HepG2 (cell line): ENCODE data around the gene TBL3. TPM values are rescaled to one million over a fixed set of nuclear protein-coding genes. Genes with fewer than 3 reads are reported as not detected.

ENCODE experiments used
- HIVEP1 ChIP-seq: sonication (generic); formaldehyde crosslinking; IDR thresholded peaks from 2 replicates; pipeline ENCODE4 v1.4.0; 2020; ENCODE audit warnings: mild to moderate bottlenecking, missing genetic modification reagents
- HMG20B ChIP-seq: conservative IDR thresholded peaks from 2 replicates; pipeline ENCODE4 v1.6.1; 2016; ENCODE audit warnings: missing genetic modification reagents, missing compliant biosample characterization
- JUND ChIP-seq: sonication (generic); formaldehyde crosslinking; IDR thresholded peaks from 2 replicates; pipeline ENCODE4 v1.8.0; 2022; ENCODE audit warnings: mild to moderate bottlenecking, missing genetic modification reagents
- NFIB ChIP-seq: sonication (generic); formaldehyde crosslinking; IDR thresholded peaks from 2 replicates; pipeline ENCODE4 v1.9.0; 2021; ENCODE audit warnings: missing genetic modification reagents, mild to moderate bottlenecking, borderline replicate concordance
- SNRNP70 ChIP-seq: fragments of 200-400 bp; formaldehyde crosslinking; IDR thresholded peaks from 2 replicates; pipeline ENCODE4 v1.6.1; 2017; ENCODE audit warnings: mild to moderate bottlenecking, low read depth, low read length, moderate library complexity
- SP5 ChIP-seq: IDR thresholded peaks from 2 replicates; pipeline ENCODE4 v1.6.1; 2016; ENCODE audit warnings: low read depth, borderline replicate concordance
- ZNF264 ChIP-seq: sonication (generic); formaldehyde crosslinking; IDR thresholded peaks from 2 replicates; pipeline ENCODE4 v1.4.0; 2020; ENCODE audit warnings: missing genetic modification reagents
- ZNF33B ChIP-seq: sonication (generic); formaldehyde crosslinking; IDR thresholded peaks from 2 replicates; pipeline ENCODE4 v1.5.1; 2020; ENCODE audit warnings: mild to moderate bottlenecking, missing genetic modification reagents
- ZNF446 ChIP-seq: sonication (generic); formaldehyde crosslinking; IDR thresholded peaks from 2 replicates; pipeline ENCODE4 v1.5.0; 2020; ENCODE audit warnings: mild to moderate bottlenecking, missing genetic modification reagents
- ZNF7 ChIP-seq: IDR thresholded peaks from 2 replicates; pipeline ENCODE4 v1.6.1; 2016; ENCODE audit warnings: missing biosample characterization, missing genetic modification reagents
- ZNF766 ChIP-seq: sonication (generic); formaldehyde crosslinking; IDR thresholded peaks from 2 replicates; pipeline ENCODE4 v1.5.0; 2020; ENCODE audit warnings: missing genetic modification reagents, borderline replicate concordance
- ZZZ3 ChIP-seq: sonication (generic); formaldehyde crosslinking; IDR thresholded peaks from 2 replicates; pipeline ENCODE4 v1.4.0; 2020; ENCODE audit warnings: missing genetic modification reagents, mild to moderate bottlenecking, borderline replicate concordance
- polyA plus RNA-seq, 8 experiments: library from polyadenylated mRNA; depleted of rRNA in 3 of 8; stranded (reverse) in 7 of 8; unstranded in 1 of 8; fragments of >200 nt; fragmentation: Illumina TruSeq in 4 of 8; extraction: Trizol in 4 of 8; gene quantifications; 2 replicates each; pipeline versions ENCODE4 v1.2.1 to v1.2.3, GENCODE V29; 2011 to 2016; ENCODE audit warnings: low read depth in 4 of 8, missing spikeins in 1 of 8, mixed read lengths in 1 of 8; ENCODE audit not compliant: insufficient read depth in 1 of 8
- total RNA-seq, 5 experiments: library from RNA; depleted of rRNA; stranded (reverse); fragments of >200 nt; fragmentation: Illumina TruSeq; extraction: Trizol; gene quantifications; 2 replicates each; pipeline ENCODE4 v1.2.3, GENCODE V29; 2016; ENCODE audit warnings: low read depth in 1 of 5
- TF ChIP-seq, protein P1 (sequence below): sonication (generic); formaldehyde crosslinking; IDR thresholded peaks from 2 replicates; pipeline ENCODE4 v1.5.0; 2020; ENCODE audit warnings: mild to moderate bottlenecking, missing genetic modification reagents
- TF ChIP-seq, protein P2 (sequence below): sonication (generic); formaldehyde crosslinking; IDR thresholded peaks from 2 replicates; pipeline ENCODE4 v1.4.0; 2020; ENCODE audit warnings: missing genetic modification reagents
- TF ChIP-seq, protein P3 (sequence below): sonication (generic); IDR thresholded peaks from 2 replicates; pipeline ENCODE4 v1.6.1; 2016; ENCODE audit warnings: low read depth, borderline replicate concordance
- TF ChIP-seq, protein P4 (sequence below), 2 experiments: sonication (generic) in 1 of 2; formaldehyde crosslinking in 1 of 2; IDR thresholded peaks; 2 replicates each; pipeline versions ENCODE4 v1.6.1 to v1.9.0; 2014 to 2022; ENCODE audit warnings: antibody characterized with exemption in 1 of 2, borderline replicate concordance in 1 of 2, inconsistent platforms in 1 of 2, low read depth in 1 of 2, missing genetic modification reagents in 1 of 2

The TBL3 gene
- total and polyA plus RNA-seq, 2 of the 13 experiments (the other 11 are each of a cell fraction or from before 2014, with no cell fraction given): 16.8 to 38.0 TPM

DNA sequence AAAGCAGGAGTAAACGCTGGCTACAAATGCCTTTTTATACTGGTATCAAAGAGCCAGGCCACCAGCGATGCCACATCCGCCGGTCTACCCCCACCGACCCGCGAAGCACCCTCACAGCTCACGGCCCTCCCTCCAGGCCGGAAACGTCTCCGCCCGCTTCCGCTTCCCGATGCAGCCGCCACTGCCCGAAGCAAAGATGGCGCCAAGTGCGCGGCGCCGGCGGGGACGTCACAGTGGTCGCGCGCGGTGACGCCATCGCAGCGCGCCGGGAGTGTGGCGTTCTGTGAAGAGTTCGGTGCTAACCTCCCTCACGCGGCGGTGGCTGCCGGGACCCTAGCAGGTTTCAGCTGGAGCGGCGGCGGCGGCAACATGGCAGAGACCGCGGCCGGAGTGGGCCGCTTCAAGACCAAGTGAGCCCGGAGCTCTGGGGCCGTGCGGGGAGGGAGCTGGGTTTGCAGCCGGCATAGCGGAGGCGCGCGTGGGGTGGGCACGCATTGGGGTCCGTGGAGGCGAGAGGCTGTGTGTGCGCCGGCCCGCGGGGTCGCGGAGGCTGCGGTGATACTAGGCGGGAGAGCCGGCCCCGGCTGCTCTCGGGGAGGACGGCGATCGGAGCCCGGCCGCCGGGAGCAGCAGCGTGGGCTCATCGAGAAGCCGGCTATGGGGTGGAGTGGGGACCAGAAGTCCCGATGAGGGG is at the start of gene TBL3 (continued):
- TF ChIP-seq, protein P1, sequence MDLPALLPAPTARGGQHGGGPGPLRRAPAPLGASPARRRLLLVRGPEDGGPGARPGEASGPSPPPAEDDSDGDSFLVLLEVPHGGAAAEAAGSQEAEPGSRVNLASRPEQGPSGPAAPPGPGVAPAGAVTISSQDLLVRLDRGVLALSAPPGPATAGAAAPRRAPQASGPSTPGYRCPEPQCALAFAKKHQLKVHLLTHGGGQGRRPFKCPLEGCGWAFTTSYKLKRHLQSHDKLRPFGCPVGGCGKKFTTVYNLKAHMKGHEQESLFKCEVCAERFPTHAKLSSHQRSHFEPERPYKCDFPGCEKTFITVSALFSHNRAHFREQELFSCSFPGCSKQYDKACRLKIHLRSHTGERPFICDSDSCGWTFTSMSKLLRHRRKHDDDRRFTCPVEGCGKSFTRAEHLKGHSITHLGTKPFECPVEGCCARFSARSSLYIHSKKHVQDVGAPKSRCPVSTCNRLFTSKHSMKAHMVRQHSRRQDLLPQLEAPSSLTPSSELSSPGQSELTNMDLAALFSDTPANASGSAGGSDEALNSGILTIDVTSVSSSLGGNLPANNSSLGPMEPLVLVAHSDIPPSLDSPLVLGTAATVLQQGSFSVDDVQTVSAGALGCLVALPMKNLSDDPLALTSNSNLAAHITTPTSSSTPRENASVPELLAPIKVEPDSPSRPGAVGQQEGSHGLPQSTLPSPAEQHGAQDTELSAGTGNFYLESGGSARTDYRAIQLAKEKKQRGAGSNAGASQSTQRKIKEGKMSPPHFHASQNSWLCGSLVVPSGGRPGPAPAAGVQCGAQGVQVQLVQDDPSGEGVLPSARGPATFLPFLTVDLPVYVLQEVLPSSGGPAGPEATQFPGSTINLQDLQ (CRISPR knock-in tag): peak; percentile 82; the same call in 1 of the 2 replicates
- peak; percentile 88 for TF ChIP-seq SP5 (CRISPR knock-in tag)
- TF ChIP-seq ZNF33B: peak; percentile 96
- peak; percentile 92 for TF ChIP-seq HIVEP1 (CRISPR knock-in tag)
- peak; percentile 6; the same call in 1 of the 2 replicates for TF ChIP-seq ZNF766 (CRISPR knock-in tag)
- TF ChIP-seq SNRNP70: no peak
- TF ChIP-seq, protein P2, sequence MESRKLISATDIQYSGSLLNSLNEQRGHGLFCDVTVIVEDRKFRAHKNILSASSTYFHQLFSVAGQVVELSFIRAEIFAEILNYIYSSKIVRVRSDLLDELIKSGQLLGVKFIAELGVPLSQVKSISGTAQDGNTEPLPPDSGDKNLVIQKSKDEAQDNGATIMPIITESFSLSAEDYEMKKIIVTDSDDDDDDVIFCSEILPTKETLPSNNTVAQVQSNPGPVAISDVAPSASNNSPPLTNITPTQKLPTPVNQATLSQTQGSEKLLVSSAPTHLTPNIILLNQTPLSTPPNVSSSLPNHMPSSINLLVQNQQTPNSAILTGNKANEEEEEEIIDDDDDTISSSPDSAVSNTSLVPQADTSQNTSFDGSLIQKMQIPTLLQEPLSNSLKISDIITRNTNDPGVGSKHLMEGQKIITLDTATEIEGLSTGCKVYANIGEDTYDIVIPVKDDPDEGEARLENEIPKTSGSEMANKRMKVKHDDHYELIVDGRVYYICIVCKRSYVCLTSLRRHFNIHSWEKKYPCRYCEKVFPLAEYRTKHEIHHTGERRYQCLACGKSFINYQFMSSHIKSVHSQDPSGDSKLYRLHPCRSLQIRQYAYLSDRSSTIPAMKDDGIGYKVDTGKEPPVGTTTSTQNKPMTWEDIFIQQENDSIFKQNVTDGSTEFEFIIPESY (CRISPR knock-in tag): peak; percentile 75
- TF ChIP-seq JUND (CRISPR knock-in tag): peak; percentile 79
- 0 out of 2 replicates have a peak, but pooled peaks have one; percentile 47 for TF ChIP-seq ZNF264 (CRISPR knock-in tag)
- TF ChIP-seq NFIB (CRISPR knock-in tag): no peak
- TF ChIP-seq ZNF7: no peak
- TF ChIP-seq ZZZ3 (CRISPR knock-in tag): peak; percentile 97; the same call in 1 of the 2 replicates
- TF ChIP-seq, protein P3, sequence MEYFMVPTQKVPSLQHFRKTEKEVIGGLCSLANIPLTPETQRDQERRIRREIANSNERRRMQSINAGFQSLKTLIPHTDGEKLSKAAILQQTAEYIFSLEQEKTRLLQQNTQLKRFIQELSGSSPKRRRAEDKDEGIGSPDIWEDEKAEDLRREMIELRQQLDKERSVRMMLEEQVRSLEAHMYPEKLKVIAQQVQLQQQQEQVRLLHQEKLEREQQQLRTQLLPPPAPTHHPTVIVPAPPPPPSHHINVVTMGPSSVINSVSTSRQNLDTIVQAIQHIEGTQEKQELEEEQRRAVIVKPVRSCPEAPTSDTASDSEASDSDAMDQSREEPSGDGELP: peak; percentile 51; the same call in 1 of the 2 replicates
- no peak for TF ChIP-seq HMG20B (CRISPR knock-in tag)
- TF ChIP-seq ZNF446: no peak
- TF ChIP-seq, protein P4, sequence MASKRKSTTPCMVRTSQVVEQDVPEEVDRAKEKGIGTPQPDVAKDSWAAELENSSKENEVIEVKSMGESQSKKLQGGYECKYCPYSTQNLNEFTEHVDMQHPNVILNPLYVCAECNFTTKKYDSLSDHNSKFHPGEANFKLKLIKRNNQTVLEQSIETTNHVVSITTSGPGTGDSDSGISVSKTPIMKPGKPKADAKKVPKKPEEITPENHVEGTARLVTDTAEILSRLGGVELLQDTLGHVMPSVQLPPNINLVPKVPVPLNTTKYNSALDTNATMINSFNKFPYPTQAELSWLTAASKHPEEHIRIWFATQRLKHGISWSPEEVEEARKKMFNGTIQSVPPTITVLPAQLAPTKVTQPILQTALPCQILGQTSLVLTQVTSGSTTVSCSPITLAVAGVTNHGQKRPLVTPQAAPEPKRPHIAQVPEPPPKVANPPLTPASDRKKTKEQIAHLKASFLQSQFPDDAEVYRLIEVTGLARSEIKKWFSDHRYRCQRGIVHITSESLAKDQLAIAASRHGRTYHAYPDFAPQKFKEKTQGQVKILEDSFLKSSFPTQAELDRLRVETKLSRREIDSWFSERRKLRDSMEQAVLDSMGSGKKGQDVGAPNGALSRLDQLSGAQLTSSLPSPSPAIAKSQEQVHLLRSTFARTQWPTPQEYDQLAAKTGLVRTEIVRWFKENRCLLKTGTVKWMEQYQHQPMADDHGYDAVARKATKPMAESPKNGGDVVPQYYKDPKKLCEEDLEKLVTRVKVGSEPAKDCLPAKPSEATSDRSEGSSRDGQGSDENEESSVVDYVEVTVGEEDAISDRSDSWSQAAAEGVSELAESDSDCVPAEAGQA (IDR thresholded peaks at IDR 0.05; ENCODE audit: low read depth): peak; percentile 100
- TF ChIP-seq, protein P4 (CRISPR knock-in tag; IDR thresholded peaks at IDR 0.05; ENCODE audit: borderline replicate concordance): no peak
